KOPT-K1 (cell line): Measurements from ENCODE around the gene ITPKA.

ENCODE experiments used
- H3K27ac ChIP-seq: fragments of 200-600 bp; sonication (generic); 2 replicates; pipeline ENCODE4 v1.5.1; 2016; ENCODE audit warnings: antibody characterized with exemption, mild to moderate bottlenecking, low read depth, low read length; ENCODE audit not compliant: poor library complexity, severe bottlenecking
- H3K36me3 ChIP-seq: fragments of 200-600 bp; sonication (generic); 2 replicates; pipeline ENCODE4 v1.5.1; 2017; ENCODE audit warnings: antibody characterized with exemption, mild to moderate bottlenecking, low read length, moderate library complexity; ENCODE audit not compliant: insufficient read depth
- H3K9me3 ChIP-seq: fragments of 200-600 bp; sonication (generic); 2 replicates; pipeline ENCODE4 v1.5.1; 2017; ENCODE audit warnings: antibody characterized with exemption, low read length, mild to moderate bottlenecking; ENCODE audit not compliant: insufficient read depth, poor library complexity, severe bottlenecking

Gene ITPKA

GRCh38 chr15:41512512-41512939 lies 18.9 kb downstream of the ITPKA start:
- Histone ChIP-seq H3K9me3 (no peaks in the 10 kb centered on the region), H3K27ac (no peak overlapping the region), H3K36me3 (peaks cover 9% of the 10 kb centered on the region; the same call in 1 of the 2 replicates)

GRCh38 chr15:41512940-41513505 lies 19.3 kb downstream of the ITPKA start:
- H3K36me3 ChIP-seq: peaks cover 13% of the 10 kb centered on the region; the same call in 1 of the 2 replicates
- H3K27ac ChIP-seq: no peak overlapping the region
- no peaks in the 10 kb centered on the region for H3K9me3 ChIP-seq

GRCh38 chr15:41513506-41514227 lies 20.0 kb downstream of the ITPKA start, which contains the start of gene LTK:
Gene LTK (minus strand): TSS chr15:41513827. CDS start chr15:41513709, 118 bp downstream.
- H3K27ac ChIP-seq: no peak within 1 kb of the TSS
- no peaks in the 10 kb centered on the region for H3K9me3 ChIP-seq
- peaks cover 13% of the 10 kb centered on the region; the same call in 1 of the 2 replicates for H3K36me3 ChIP-seq

GRCh38 chr15:41517895-41518449 lies 24.3 kb downstream of the ITPKA start:
- Histone ChIP-seq H3K9me3 (no peaks in the 10 kb centered on the region), H3K36me3 (peaks cover 21% of the 10 kb centered on the region; the same call in 1 of the 2 replicates), H3K27ac (no peak overlapping the region)

DNA sequence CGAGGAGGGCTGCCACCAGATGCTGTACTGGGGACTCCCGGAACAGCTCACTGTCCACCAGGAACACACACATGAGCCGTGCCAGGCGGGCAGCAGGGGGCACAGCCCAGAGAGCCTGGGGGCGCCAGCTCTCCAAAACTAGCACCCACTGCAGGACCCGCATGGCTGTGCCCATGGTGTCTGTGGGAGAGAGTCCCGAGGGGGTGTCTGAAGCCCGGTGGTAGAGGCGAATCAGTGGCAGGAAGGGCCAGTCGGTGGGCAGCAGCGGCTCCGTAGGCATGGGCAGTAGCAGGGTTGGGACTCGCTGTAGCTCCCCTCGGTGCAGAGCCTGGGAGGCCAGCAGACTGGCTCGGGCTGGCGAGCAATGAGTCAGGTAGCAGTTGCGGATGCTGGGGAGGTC lies 27.0 kb downstream of the ITPKA start:
- Histone ChIP-seq H3K9me3 (no peaks in the 10 kb centered on the region), H3K36me3 (peaks cover 38% of the 10 kb centered on the region; the same call in 1 of the 2 replicates), H3K27ac (no peak overlapping the region)

GRCh38 chr15:41521614-41522013 lies 27.9 kb downstream of the ITPKA start:
- H3K36me3 ChIP-seq: peaks cover 41% of the 10 kb centered on the region
- no peaks in the 10 kb centered on the region for H3K9me3 ChIP-seq
- no peak overlapping the region for H3K27ac ChIP-seq

GRCh38 chr15:41523097-41523496 lies 29.4 kb downstream of the ITPKA start:
- Histone ChIP-seq H3K36me3 (peaks cover 43% of the 10 kb centered on the region), H3K27ac (no peak overlapping the region), H3K9me3 (no peaks in the 10 kb centered on the region)

DNA sequence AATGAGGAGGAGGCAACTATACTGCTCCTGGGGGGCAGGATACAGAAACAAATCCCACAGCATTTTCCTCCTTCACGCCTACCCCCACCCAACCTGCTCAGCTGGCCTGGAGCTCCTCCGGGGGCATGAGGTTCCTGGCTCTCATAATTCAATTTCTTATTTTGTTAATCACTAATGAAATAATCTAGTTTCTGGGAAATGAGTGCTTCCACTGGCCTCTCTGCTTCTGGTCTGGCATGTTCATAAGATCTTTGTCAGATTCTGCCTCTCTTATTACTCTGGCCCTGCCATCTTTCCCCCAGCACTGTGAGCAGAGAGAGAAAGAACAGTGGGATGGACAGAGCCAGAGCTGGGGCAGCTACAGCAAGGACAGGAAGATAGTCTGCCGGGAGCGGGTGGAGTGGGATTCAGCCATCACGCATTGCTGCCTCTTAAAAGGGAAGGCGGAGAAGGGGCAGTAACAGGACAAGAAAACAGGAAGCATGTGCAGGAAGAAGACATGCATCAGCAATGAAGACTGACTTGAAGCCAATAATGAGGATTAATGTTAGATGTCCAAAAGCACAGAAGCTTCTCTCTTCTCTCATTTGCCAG lies 36.8 kb downstream of the ITPKA start:
- peaks cover 82% of the 10 kb centered on the region for H3K36me3 ChIP-seq
- H3K27ac ChIP-seq: no peak overlapping the region
- no peaks in the 10 kb centered on the region for H3K9me3 ChIP-seq

DNA sequence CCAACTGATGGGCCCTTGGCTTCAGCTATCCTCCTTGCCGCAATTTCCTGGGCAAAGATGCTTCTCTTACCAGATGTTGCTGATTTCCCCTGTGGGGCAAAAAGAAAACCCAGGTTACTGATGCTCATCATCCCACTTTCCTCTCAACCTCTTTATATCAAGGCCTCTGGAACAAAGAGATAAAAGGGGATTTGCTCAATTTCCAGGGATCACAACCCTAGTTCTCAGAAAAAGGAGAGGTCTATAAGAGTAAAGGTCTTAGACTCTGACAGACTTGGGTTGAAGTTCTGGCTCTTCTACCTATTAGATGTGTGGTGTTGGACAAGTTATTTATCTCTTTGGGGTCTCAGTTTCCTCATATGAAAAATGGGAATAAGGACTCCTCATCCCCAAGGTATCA lies 41.9 kb downstream of the ITPKA start:
- Histone ChIP-seq H3K36me3 (peaks cover 52% of the 10 kb centered on the region), H3K9me3 (no peaks in the 10 kb centered on the region), H3K27ac (no peak overlapping the region)

DNA sequence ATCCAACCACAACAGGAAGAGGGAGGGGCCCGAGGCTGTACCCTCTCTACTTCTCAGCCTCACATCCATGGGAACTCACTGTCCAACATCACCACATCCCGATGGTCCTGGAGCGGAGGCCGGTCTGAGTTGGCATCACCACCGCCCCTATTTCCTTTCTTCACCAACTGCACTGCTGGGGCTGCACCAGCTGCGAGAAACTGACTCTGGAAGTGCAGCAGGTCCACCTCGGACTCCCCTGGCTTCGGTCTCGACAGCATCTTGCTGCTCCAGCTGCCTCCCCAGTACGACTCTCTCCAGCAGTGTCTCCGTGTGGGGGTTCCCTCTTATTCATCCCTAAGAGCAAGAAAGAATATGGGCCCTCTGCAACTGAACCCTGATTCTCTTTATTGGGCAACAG lies 43.2 kb downstream of the ITPKA start:
- H3K9me3 ChIP-seq: no peaks in the 10 kb centered on the region
- peaks cover 44% of the 10 kb centered on the region for H3K36me3 ChIP-seq
- H3K27ac ChIP-seq: no peak overlapping the region

GRCh38 chr15:41543521-41543870 lies 49.8 kb downstream of the ITPKA start:
- Histone ChIP-seq H3K9me3 (no peaks in the 10 kb centered on the region), H3K27ac (peak overlapping the region; percentile 68), H3K36me3 (no peaks in the 10 kb centered on the region)

GRCh38 chr15:41544650-41545015 lies 51.0 kb downstream of the ITPKA start:
- no peaks in the 10 kb centered on the region for H3K9me3 ChIP-seq
- H3K36me3 ChIP-seq: no peaks in the 10 kb centered on the region
- H3K27ac ChIP-seq: no peak overlapping the region

DNA sequence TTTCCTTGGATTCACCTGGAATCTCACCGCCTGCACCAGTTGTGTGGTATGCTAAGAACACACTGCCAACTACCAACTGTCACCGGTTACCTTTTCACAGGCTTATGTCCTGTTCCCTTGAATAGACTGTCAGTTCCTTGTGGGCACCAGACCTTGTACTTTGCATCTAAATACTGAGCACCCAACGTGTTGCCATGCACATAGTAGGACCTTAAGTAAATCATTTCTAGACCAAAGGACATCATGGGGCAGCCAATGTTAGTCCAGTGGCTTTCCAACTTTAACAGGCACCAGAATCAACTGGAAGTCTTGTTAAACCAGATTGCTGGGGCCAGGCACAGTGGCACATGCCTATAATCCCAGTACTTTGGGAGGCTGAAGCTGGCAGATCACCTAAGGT lies 51.5 kb downstream of the ITPKA start:
- H3K27ac ChIP-seq: no peak overlapping the region
- no peaks in the 10 kb centered on the region for H3K36me3 ChIP-seq
- H3K9me3 ChIP-seq: no peaks in the 10 kb centered on the region

DNA sequence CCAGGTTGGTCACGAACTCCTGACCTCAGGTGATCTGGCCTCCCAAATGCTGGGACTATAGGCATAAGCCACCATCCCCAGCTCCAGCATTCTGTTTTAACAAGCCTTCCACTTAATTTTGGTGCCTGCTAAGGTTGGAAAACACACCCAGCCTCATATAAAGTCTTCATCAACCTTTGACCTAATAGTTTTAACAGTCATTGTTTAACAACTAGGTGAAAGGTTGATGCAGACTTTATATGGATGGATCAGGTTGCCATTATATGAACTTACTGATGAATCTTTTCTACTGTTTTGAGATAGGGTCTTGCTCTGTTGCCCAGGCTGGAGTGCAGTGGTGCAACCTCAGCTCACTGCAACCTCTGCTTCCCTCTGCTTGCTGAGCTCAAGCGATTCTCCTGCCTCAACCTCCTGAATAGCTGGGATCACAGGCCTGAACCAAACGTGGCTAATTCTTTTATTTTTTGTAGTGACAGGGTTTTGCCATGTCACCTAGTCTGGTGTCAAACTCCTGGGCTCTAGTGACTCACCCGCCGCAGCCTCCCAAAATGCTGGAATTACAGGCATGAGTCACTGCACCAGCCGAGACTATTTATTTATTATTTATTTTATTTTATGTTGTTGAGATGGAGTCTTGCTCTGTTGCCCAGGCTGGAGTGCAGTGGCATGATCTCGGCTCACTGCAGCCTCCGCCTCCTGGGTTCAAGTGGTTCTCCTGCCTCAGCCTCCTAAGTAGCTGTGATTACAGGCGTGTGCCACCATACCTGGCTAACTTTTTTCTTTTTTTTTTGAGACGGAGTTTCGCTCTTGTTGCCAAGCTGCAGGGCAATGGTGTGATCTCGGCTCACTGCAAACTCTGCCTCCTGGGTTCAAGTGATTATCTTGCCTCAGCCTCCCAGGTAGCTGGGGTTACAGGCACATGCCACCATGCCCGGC lies 53.4 kb downstream of the ITPKA start:
- no peak overlapping the region for H3K27ac ChIP-seq
- no peaks in the 10 kb centered on the region for H3K36me3 ChIP-seq
- H3K9me3 ChIP-seq: no peaks in the 10 kb centered on the region
